KMS-11 (cell line): ENCODE measurements around the gene EEF1AKMT3.

Experiments
- H2AFZ ChIP-seq: fragments of 200-600 bp; sonication (generic); 2 replicates; pipeline ENCODE4 v1.6.1; 2016; ENCODE audit warnings: antibody characterized with exemption, mixed run types, low read depth
- H3K27ac ChIP-seq: fragments of 200-600 bp; sonication (generic); 2 replicates; pipeline ENCODE4 v1.6.1; 2016; ENCODE audit warnings: mild to moderate bottlenecking, mixed run types
- H3K27me3 ChIP-seq: fragments of 200-600 bp; sonication (generic); 2 replicates; pipeline ENCODE4 v1.6.1; 2017; ENCODE audit warnings: mild to moderate bottlenecking, low read depth, mixed run types, moderate library complexity; ENCODE audit not compliant: insufficient read depth
- H3K36me3 ChIP-seq: fragments of 200-600 bp; sonication (generic); 2 replicates; pipeline ENCODE4 v1.6.1; 2017; ENCODE audit warnings: mild to moderate bottlenecking, mixed run types; ENCODE audit not compliant: insufficient read depth
- H3K4me1 ChIP-seq: fragments of 200-600 bp; sonication (generic); 2 replicates; pipeline ENCODE4 v1.6.1; 2016; ENCODE audit warnings: mild to moderate bottlenecking, low read depth, mixed run types; ENCODE audit not compliant: poor library complexity, severe bottlenecking
- H3K4me2 ChIP-seq: fragments of 200-600 bp; sonication (generic); 2 replicates; pipeline ENCODE4 v1.7.0; 2016; ENCODE audit warnings: mild to moderate bottlenecking, mixed run types
- H3K4me3 ChIP-seq: fragments of 200-600 bp; sonication (generic); IDR thresholded peaks from 2 replicates; pipeline ENCODE4 v1.6.1; 2017; ENCODE audit warnings: low read depth, low read length, mixed read lengths; ENCODE audit not compliant: insufficient read depth
- H3K79me2 ChIP-seq: fragments of 200-600 bp; sonication (generic); 2 replicates; pipeline ENCODE4 v1.6.1; 2016; ENCODE audit warnings: low read depth, mixed run types; ENCODE audit not compliant: insufficient read depth
- H3K9ac ChIP-seq: fragments of 200-600 bp; sonication (generic); 2 replicates; pipeline ENCODE4 v1.6.1; 2016; ENCODE audit warnings: mild to moderate bottlenecking, mixed run types
- H4K20me1 ChIP-seq: fragments of 200-600 bp; sonication (generic); 2 replicates; pipeline ENCODE4 v1.6.1; 2016; ENCODE audit warnings: mild to moderate bottlenecking, mixed run types; ENCODE audit not compliant: insufficient read depth
- CTCF ChIP-seq: fragments of 200-600 bp; sonication (generic); conservative IDR thresholded peaks from 2 replicates; pipeline ENCODE4 v1.6.1; 2017; ENCODE audit warnings: low read depth, mild to moderate bottlenecking, antibody characterized with exemption, low read length, moderate library complexity, mixed read lengths

The EEF1AKMT3 gene

GRCh38 chr12:57738661-57739237 lies 33.7 kb upstream of the EEF1AKMT3 start, which contains the start of gene AGAP2:
AGAP2 (minus strand) TSS chr12:57738742; CDS start chr12:57738246, 496 bp downstream.
- H3K27me3 ChIP-seq = peaks cover 10% of the 10 kb centered on the region; the same call in 1 of the 2 replicates
- H3K36me3 ChIP-seq = no peaks in the 10 kb centered on the region
- H3K4me1 ChIP-seq = peaks cover 26% of the 10 kb centered on the region
- H4K20me1 ChIP-seq = no peaks in the 10 kb centered on the region
- H2AFZ ChIP-seq = no peak within 1 kb of the TSS
- H3K79me2 ChIP-seq = no peaks in the 10 kb centered on the region
- H3K4me3 ChIP-seq = no peak within 1 kb of the TSS
- H3K27ac ChIP-seq = no peak within 1 kb of the TSS
- H3K4me2 ChIP-seq = no peak within 1 kb of the TSS
- no peak within 1 kb of the TSS for H3K9ac ChIP-seq
- no peak for TF ChIP-seq CTCF

- Histone ChIP-seq H3K9ac (no peak overlapping the region), H4K20me1 (no peaks in the 10 kb centered on the region), H3K27me3 (peaks cover 7% of the 10 kb centered on the region; the same call in 1 of the 2 replicates), H3K4me1 (peaks cover 32% of the 10 kb centered on the region), H3K4me3 (no peak overlapping the region), H2AFZ (no peak overlapping the region), H3K27ac (no peak overlapping the region), H3K79me2 (no peaks in the 10 kb centered on the region), H3K4me2 (no peak overlapping the region), H3K36me3 (no peaks in the 10 kb centered on the region)
- TF ChIP-seq CTCF = no peak
Measured at GRCh38 chr12:57739387-57739786, 33.0 kb upstream of the EEF1AKMT3 start.

GRCh38 chr12:57739914-57740538 lies 32.4 kb upstream of the EEF1AKMT3 start:
- no peak overlapping the region for H3K4me3 ChIP-seq
- no peak overlapping the region for H3K4me2 ChIP-seq
- peaks cover 32% of the 10 kb centered on the region for H3K4me1 ChIP-seq
- H3K27me3 ChIP-seq = peaks cover 5% of the 10 kb centered on the region; the same call in 1 of the 2 replicates
- H3K36me3 ChIP-seq = no peaks in the 10 kb centered on the region
- no peak for TF ChIP-seq CTCF
- no peak overlapping the region for H2AFZ ChIP-seq
- no peak overlapping the region for H3K9ac ChIP-seq
- no peaks in the 10 kb centered on the region for H3K79me2 ChIP-seq
- no peak overlapping the region for H3K27ac ChIP-seq
- H4K20me1 ChIP-seq = no peaks in the 10 kb centered on the region

- Histone ChIP-seq H3K27me3 (0 out of 2 replicates have a peak, but pooled peaks cover 5% of the 10 kb centered on the region), H3K9ac (no peak overlapping the region), H3K79me2 (no peaks in the 10 kb centered on the region), H3K36me3 (no peaks in the 10 kb centered on the region), H3K4me3 (no peak overlapping the region), H3K4me2 (peak overlapping the region; percentile 4; the same call in 1 of the 2 replicates), H3K4me1 (peaks cover 35% of the 10 kb centered on the region), H3K27ac (no peak overlapping the region), H2AFZ (no peak overlapping the region), H4K20me1 (no peaks in the 10 kb centered on the region)
- no peak for TF ChIP-seq CTCF
Measured at GRCh38 chr12:57740656-57741412, 31.6 kb upstream of the EEF1AKMT3 start.
